Endothelial cell of hepatic sinusoid (primary cell): ENCODE measurements around the gene PRMT6.
"Not testable (repeated sequence)": the region's sequence is repeated elsewhere in the genome, so short reads cannot be mapped to it uniquely, and the experiment has no call there.

Experiments used
- in situ Hi-C: cut with HindIII; loops from 2 replicates; pipeline ENCODE4 v1.10.0; 2017; ENCODE audit warnings: low sequenced_read_pairs

Gene PRMT6

GRCh38 chr1:107091418-107091817 is 34.9 kb downstream of the PRMT6 start:
- in situ Hi-C loops: no loop called here

- in situ Hi-C loops: not testable (repeated sequence)
These were observed 36.9 kb downstream of the PRMT6 start for GRCh38 chr1:107093395-107093794.

GRCh38 chr1:107095647-107096046 is 39.2 kb downstream of the PRMT6 start:
- in situ Hi-C loops: no loop called here

- in situ Hi-C loops: no loop called here
These were observed 40.2 kb downstream of the PRMT6 start for GRCh38 chr1:107096690-107097089.

GRCh38 chr1:107098961-107099360 is 42.5 kb downstream of the PRMT6 start:
- in situ Hi-C loops: no loop called here

- in situ Hi-C loops: no loop called here
These were observed 44.0 kb downstream of the PRMT6 start for GRCh38 chr1:107100331-107100984.

GRCh38 chr1:107105914-107106313 is 49.4 kb downstream of the PRMT6 start:
- in situ Hi-C loops: no loop called here
